Amniotic epithelial cell (primary cell): ENCODE results near the gene MAP2K5.
"Not testable (repeated sequence)": the region's sequence is repeated elsewhere in the genome, so short reads cannot be mapped to it uniquely, and the experiment has no call there.

ENCODE experiments used
- DNase-seq: peaks from one replicate; pipeline ENCODE4 v3.0.0-alpha.2; 2010; ENCODE audit warnings: low read depth

The MAP2K5 gene

DNA sequence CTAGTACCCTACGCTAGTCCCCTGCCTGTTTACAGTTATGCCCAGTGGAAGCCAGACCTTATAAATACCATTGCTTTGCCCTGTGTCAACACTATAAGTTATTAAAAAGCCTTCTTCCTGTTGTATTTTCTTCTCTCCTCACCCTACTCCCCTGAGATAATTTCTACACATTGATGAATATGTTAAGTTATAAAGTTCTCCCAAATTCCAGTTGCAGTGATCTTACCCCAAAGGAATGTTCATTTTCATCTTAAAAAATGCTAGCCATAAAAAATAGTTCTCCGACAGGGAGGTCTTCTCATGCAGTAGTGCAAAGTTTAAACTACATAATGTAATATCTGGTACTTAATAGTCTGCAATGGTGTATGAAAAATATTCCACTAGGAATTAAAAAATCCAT is 58.6 kb downstream of the MAP2K5 start:
- DNase-seq, result no peak

DNA sequence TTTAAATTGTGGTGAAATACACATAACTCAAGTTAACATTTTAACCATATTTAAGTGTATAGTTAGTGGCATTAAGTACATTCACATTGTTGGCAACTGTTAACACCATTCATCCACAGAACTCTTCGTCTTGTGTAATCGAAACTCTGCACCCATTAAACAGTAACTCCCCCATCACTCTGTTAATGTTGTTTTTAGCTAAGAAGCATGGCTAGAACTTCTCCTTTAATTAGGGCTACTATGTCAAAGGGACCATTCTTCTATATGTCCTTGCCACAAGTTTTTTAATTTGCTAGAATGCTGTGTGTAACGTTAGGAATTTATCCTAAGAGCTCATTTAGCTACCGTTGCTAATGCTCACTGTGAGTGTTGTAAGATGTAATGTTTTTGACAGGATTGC is 60.6 kb downstream of the MAP2K5 start:
- DNase-seq, result no peak

DNA sequence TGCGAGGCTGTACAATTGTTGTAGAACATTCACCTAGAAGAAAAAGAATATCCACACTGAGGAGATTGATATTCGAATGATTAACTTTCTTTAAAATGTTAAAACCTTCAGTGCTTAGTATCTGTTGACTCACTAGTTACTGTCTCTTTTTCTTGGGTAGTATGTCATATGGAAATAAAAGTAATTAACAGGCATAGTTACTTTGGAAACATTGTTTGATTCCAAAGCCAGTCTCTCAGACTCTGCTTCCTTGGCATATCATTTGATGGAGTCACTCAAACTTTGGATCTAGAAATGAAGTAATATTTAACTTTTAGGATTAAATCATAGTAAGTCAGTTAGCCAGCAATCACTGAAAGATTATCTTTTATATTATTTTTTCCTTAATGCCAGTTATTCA is 63.4 kb downstream of the MAP2K5 start:
- no peak for DNase-seq

DNA sequence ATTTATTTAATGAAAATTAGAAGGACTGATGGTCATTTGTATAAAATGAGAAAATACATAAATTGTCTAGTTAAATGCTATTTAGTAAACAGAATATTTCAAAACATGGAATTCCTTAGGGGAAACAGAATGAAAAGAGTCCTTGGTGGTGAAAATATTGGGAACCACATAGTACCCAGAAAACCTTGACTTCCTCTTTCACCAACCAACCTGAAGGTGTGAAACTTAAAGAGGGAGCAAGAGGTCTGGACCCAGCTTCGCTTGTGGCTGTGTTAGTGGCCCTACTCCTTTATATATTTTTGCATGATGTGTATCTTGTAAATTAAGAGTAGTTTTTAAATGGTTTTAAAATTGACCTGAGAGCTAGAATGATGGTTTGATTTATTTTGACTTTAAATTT is 64.2 kb downstream of the MAP2K5 start:
- DNase-seq, result no peak

DNA sequence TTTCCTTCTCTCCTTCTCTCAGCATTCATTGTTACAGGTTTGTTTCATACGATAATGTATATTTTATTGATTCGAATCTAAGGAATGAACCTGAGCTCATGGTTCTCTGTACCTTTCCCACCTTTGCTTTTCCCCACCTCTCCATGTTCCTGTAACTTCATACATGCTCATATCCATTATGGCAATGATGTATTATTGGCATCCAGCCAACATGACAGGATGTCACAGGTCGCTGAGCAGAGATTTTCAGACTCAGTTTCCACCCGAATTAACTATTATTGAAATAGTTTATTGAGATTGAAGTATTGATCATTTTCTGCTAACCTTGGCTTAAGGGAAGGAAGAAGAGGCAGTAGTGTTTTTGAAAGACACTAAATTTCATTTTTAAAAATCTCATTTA is 64.8 kb downstream of the MAP2K5 start:
- no peak for DNase-seq

DNA sequence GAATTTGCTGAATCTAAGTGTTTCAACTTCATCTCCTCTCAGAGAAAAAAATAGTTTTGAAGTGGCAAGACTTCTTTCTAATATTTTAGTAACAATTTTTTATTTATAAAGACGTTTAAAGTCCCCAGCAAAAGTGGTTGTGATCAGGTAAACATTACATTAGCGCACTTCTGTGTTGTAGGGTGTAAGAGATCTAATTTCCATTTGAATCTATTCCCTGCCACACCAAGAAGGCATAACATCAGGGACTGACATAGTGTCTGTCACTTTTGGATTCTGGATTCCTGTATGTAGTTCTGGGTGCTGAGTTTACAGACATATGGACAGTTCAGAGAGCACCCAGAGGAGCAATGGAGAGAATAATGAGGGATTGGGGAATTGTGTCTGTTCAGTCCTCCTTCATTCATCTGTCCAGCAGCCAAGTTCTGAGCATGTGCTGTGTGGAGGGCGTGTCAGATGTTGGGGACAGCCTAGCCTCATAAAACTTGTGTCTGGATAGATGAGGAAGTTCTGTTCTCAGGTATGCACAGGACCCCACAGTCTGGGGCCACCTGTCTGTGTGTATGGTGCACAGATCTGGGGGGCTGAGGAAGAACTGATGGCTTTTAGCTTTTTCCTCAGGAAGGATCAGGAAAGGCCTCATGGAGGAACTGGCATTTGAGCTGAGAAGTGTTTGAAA is 65.6 kb downstream of the MAP2K5 start:
- no peak for DNase-seq

DNA sequence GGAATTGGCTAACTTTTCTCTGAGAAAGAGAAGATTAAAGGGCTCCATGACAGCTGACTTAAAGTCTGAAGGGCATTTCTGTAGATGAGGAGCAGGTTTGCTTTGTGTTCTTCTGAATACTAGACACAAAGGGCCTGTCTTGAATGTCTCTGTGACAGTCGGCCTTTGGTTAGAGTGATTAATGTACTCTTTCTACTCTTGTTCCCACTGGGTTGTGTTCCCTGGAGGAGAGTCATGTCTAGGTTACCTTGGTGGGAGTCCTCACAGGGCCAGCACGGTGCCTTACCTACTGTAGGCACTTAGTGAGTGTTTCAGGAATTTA is 66.1 kb downstream of the MAP2K5 start:
- DNase-seq, result no peak

DNA sequence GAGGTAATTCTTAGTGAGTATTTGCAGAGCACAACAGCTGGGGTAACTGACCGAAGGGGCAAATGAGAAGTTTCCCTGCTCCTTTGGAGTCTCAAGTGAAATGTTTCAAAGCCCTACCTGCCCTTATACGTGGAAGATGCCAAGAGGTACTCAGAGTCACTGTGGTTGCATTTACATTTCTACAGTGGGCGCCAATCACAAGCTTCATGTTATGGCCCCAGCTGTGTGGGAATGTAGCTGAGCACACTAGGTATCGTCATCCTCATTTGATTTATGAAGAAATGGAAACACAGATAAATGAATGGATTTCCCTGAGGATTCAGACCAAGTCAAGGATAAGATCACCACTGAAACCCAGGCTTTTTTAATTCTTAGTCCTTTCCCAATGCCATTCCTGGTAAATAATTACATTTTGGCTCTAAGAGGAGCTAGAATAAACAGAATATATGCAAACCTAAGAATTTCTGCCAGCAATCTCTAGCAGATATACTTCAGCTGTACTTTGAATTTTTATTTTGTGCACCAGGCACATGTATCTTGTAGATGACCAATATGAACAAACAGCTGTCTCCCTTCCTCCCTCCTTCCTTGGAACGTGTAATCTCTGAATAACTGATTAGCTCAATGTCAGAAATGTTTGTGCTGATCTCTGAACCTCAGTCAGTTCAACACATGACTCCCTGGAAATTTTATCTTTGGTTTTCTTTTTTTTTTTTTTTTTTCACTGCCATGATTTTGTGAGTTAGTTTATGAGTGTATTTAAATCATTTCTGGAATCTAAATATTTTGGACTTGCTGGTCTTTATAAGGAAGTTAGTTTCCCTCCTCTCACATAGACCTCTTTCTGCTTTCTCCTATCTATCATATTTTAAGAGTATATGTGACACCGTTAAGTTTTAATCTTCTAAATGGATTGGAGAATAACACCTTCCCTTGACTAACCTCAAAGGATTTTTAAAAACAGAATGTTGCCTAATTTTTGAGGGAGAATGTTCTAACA is 69.2 kb downstream of the MAP2K5 start:
- DNase-seq, result peak; percentile 59

DNA sequence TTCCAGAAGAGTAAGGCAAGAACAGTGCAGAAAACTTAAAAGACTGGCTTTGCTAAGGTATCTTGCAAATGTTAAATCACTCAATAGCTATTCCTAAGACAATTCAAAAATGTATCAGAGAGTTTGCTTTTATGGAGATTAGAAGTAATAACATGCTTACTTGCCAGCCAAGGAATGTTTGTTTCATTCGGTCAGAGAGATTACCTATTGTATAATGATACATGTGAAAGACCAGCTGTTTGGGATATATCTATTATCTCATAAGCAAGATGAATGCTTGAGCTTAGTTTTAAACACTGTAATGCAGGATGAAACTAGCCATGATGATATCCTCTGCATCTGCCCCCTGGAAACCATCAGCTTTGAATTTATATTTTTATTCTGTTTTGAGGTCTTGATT is 70.7 kb downstream of the MAP2K5 start:
- peak; percentile 1 for DNase-seq

DNA sequence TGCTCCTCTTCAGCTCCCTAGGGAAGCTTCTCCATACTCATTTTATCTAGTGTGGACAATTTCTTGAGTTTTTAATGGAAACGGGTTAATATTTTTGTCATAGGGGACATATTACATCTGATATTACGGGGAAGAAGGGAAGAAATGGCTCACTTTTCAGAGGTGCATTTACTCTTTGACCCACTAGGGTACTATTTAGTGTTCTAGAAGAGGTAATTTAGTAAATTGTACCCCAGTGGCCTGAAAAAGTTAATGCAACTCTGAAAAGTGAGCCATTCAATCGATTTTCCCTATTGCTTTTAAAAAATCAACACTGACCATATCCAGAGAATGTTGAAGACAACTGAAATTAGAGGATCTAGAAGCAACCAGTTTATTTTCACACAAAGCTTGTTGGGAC is 71.2 kb downstream of the MAP2K5 start:
- DNase-seq, result no peak

DNA sequence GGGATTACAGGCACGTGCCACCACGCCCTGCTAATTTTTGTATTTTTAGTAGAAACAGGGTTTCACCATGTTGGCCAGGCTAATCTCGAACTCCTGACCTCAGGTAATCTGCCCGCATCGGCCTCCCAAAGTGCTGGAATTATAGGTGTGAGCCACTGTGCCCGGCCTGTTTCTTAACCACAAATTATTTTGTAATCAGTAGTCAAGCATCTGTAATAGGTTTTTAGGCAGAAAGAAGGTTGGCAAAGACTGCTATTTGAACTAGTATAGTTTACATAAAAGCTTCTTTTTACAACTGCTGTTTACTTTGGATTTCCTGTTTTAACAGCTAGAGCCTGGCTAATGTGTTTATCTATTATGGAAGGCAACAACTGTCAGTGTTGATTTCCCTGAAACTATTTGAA is 72.6 kb downstream of the MAP2K5 start:
- DNase-seq, result peak; percentile 9

DNA sequence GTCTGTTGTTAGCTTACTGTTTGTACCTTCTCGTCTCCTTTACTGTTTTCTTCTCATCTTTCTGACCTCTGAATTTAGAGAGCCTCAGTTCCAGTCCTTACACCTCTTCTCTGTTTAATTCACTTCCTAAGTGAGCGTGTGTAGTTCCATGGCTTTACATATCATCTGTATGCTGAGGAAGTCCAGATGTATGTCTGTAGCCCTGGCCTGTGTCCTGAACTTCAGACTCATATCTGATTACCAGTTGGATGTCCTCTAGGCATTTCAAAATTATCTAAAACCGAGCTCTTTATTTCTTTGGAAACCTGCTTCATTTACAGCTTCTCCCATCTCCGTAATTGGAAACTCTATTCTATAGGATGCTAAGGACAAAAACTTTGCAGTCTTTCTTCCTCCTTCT is 75.8 kb downstream of the MAP2K5 start:
- DNase-seq, result no peak

DNA sequence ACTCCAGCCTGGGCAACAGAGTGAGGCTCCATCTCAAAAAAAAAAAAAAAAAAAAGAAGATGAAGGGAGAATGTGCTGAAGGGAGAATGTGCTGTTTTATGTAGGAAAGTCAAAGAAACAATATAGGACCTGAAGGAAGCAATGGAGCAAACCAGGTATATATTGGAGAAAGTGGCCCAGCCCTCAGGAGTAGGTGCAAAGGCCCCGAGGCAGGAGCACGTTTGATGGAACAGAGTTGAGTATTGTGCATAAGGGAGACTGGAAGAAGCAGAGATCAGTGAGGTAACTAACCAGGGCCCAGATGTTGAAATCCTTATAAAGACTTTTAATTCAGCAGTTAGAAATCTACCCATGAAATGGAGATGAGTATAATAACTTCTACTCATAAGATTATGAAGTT is 79.6 kb downstream of the MAP2K5 start:
- DNase-seq, result no peak

DNA sequence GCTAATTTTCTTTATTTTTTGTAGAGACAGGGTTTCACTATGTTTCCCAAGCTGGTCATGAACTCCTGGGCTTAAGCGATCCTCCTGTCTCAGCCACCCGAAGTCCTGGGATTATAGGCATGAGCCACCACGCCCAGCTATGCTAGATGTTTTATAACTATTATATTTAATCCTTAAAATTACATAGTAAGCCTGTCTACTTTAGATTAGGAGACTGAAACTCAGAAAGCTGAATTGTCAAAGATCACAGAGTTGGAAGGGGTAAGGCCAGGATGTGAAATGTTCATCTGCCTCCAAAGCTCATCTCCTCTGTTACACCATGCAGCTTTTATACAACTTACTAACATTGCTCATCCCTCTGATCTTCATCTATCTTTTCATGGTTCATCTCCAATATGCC is 89.8 kb downstream of the MAP2K5 start:
- no peak for DNase-seq

DNA sequence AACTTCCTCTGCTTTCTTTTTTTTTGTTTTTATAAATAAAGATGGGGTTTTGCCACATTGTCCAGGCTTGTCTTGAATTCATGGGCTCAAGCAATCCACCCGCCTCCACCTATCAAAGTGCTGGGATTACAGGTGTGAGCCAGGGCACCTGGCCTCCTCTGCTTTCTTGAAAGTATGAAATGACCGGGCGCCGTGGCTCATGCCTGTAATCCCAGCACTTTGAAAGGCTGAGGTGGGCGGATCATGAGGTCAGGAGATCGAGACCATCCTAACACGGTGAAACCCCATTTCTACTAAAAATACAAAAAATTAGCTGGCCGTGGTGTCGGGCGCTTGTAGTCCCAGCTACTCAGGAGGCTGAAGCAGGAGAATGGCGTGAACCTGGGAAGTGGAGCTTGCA is 93.4 kb downstream of the MAP2K5 start:
- DNase-seq, result not testable (repeated sequence)

DNA sequence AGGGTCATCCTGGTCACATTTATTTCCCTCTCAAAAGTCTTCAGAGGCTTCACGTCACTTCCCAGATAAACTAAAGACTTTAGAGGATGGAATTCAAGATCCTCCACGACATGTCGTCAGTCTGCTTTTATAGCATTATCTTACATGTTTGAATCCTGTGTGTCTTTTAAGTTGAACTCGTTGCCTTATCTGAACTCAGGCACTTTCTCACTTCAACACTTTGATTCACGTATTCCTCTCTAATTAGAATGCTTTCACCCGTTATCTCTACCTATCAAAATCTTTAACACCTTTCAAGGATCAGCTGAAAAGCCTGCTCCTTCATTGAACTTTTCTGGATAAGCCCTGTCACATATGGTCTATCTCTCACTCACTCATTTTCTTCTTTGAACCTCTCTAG is 97.1 kb downstream of the MAP2K5 start:
- DNase-seq, result no peak

DNA sequence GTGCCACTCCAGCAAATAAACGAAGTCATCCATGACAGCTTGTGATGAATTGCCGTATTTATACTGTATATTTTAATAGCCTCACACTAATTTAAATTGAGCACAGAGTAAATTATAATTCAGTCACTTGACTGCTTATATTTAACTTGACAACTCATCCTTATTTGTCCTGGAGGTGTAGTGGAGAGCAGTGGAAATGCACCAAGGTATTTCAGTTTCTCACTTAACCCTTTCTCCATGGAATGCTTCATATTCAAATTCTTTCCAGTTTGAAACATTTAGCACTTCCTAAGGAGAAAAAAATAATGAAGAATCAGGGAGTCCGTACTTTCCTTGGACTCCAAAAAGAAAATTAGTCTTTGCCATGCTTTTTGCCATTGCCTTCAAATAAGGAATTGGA is 99.0 kb downstream of the MAP2K5 start:
- no peak for DNase-seq

DNA sequence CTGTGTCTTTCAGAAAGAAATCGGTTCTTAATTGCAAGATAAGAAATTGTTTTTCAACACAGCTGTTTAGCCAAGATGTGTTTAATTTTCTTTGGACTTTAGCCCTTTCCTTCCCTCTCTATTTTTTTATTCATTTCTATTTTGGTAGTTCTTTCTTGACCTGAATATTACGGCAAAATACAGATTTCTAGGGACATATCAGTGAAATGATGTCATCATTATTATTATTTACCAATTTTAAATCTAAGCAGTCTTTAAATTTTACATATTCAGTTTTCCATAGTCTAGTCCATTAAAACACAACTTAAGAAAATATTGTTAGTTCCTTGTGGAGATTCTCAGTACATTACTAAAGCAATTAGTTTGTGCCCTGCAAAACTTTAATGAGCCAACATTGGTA is 104.3 kb downstream of the MAP2K5 start:
- no peak for DNase-seq

DNA sequence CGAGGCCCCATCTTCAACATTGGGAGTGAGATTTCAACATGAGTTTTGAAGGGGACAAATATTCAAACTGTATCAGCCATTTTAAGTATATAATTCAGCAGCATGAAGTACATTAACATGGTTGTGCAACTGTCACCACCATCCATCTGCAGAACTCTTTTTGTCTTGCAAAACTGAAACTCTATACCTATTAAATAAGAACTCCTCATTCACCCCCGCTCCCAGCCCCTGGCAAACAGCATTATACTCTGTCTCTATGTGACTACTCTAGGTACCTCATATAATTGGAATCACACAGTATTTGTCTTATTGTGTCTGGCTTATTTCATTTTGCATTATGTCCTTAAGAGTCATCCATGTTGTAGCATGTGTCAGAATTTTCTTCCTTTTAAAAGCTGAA is 110.1 kb downstream of the MAP2K5 start:
- DNase-seq, result no peak

DNA sequence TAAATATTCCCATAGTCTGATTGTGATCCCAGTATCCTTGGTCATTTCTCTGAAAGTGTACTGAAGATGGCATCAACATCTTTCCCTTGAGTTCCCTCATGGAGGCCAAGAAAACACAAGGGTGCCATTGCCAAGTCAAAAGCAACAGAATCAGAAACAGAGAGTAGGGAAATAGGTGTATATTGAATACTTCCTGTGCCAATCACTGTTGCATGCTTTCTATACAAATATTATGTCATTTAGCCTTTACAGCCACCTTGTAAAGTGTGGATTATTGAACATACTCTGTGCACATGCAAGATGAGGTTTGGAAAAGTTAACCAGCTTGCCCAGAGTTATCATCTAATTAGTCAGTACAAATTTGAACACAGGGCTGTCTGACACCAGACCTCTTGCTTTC is 117.9 kb downstream of the MAP2K5 start:
- no peak for DNase-seq

DNA sequence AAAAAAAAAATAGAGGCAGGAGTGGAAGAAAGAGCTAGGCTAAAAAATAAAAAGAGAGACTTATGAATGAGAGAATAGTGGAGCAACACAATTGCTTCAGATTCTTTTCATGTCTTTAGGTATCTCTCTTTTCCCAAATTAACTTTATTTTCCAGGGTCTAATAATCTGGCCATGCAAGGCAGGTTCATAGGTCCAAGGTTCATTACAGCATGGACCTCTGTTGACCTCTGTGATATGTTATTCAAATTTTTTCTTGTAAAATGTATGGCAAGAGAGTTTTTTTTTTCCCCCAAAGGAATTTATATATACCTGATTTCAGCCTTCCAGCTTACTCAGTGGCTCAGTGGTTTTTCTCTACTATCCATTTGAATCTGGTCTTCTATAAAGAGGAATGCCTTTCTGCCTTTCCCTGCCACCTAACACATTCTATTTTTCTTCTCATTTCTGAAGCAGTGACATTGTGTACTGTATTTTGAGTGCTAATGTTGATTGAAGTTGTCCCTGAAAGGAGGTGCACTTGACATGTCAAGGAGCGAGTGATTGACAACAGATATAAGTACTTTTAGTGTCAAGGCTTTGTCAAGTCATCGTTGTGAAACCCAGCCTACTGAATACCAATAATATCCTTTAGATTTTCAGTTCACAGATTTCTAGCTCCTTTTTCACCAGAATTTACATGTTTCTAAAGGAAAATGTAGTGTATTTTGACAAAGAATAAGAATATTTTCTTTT is 118.5 kb downstream of the MAP2K5 start:
- no peak for DNase-seq

DNA sequence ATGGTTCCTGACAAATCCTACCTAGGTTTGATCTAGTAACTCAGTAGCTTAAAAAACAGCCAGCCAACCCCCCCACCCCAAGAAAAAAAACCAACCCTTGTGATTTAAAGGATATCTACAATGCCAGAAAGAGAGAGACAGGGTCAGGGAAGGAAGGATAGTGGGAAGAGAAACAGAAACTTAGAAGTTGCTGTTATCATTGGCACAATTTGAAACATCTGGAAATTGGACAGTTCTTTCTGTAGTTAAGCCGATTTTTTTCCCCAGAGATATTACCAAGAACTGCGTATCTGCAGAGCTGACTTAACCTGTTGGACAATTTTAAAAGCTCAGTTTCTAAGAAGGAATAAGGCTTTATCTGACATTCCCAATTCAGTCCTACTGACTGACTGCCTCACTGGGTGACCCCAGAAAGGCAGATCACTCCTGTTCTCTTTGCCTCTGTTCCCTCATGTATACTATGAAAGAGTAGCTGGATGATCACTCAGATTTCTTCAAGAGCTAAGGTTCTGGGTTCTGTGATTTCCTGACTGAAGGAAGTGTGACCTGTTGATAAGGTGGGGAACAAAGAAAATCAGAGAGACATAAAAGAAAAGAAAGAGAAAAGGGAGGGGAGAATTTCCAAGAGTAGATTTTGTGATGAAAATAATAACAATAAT is 128.3 kb downstream of the MAP2K5 start:
- DNase-seq, result no peak
